Neutrophil (primary cell): ENCODE data around the gene LIMK2.
"Not testable (repeated sequence)": the region's sequence is repeated elsewhere in the genome, so short reads cannot be mapped to it uniquely, and the experiment has no call there.

ENCODE experiments used
- H3K27ac ChIP-seq: fragments of 200-600 bp; sonication (generic); 2 replicates; pipeline ENCODE4 v1.5.1; 2016; ENCODE audit warnings: mild to moderate bottlenecking, moderate library complexity
- H3K27me3 ChIP-seq: fragments of 200-600 bp; sonication (generic); 2 replicates; pipeline ENCODE4 v1.6.0; 2016; ENCODE audit warnings: mild to moderate bottlenecking
- H3K36me3 ChIP-seq: fragments of 200-600 bp; sonication (generic); 2 replicates; pipeline ENCODE4 v1.5.1; 2017
- H3K4me1 ChIP-seq, 2 experiments: fragments of 200-600 bp in 1 of 2; sonication (generic) in 1 of 2; 1 replicate in 1 of 2; 2 replicates in 1 of 2; pipeline versions ENCODE4 v1.5.1 to v1.6.1; 2013 to 2016; ENCODE audit warnings: low read depth in 1 of 2, low read length in 1 of 2, mild to moderate bottlenecking in 1 of 2, moderate library complexity in 1 of 2; ENCODE audit not compliant: control insufficient read depth in 1 of 2, insufficient read depth in 1 of 2
- H3K4me3 ChIP-seq, 2 experiments: fragments of 200-600 bp in 1 of 2; sonication (generic) in 1 of 2; 1 replicate in 1 of 2; 2 replicates in 1 of 2; pipeline ENCODE4 v1.5.1; 2013 to 2016; ENCODE audit warnings: low read depth in 1 of 2, low read length in 1 of 2, mild to moderate bottlenecking in 1 of 2, moderate library complexity in 1 of 2
- H3K9me3 ChIP-seq: fragments of 200-600 bp; sonication (generic); 2 replicates; pipeline ENCODE4 v1.5.1; 2016
- TF ChIP-seq, protein P1 (sequence below): fragments of 200-600 bp; sonication (generic); IDR thresholded peaks from 2 replicates; pipeline ENCODE4 v1.5.1; 2016; ENCODE audit warnings: antibody characterized with exemption

LIMK2 gene

DNA sequence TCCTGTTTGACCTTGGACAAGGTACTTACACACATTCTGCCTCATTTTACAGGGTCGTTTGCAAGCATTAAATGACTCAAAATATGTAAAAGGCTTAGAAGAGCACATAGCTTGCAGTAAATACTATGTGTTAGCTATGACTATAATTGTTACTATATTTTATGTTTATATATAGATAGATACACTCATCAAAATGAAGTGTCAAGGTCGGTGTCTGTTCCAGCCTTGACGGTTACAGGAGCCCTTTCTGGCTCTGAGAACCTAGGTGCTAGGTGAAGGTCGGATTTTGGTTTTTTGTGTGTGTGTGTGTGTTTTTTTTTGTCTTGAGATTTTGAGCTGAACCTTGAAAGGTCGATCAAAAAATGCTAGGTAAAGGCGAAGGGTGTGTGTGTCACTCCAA, 24.5 kb upstream of the LIMK2 start:
- Histone ChIP-seq H3K27ac (peak overlapping the region; percentile 23), H3K27me3 (no peaks in the 10 kb centered on the region), H3K4me3 (no peak overlapping the region), H3K9me3 (no peaks in the 10 kb centered on the region), H3K36me3 (peaks cover 32% of the 10 kb centered on the region), H3K4me1 (peaks cover 8% of the 10 kb centered on the region in 2 experiments)
- TF ChIP-seq, protein P1, sequence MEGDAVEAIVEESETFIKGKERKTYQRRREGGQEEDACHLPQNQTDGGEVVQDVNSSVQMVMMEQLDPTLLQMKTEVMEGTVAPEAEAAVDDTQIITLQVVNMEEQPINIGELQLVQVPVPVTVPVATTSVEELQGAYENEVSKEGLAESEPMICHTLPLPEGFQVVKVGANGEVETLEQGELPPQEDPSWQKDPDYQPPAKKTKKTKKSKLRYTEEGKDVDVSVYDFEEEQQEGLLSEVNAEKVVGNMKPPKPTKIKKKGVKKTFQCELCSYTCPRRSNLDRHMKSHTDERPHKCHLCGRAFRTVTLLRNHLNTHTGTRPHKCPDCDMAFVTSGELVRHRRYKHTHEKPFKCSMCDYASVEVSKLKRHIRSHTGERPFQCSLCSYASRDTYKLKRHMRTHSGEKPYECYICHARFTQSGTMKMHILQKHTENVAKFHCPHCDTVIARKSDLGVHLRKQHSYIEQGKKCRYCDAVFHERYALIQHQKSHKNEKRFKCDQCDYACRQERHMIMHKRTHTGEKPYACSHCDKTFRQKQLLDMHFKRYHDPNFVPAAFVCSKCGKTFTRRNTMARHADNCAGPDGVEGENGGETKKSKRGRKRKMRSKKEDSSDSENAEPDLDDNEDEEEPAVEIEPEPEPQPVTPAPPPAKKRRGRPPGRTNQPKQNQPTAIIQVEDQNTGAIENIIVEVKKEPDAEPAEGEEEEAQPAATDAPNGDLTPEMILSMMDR, result no peak

DNA sequence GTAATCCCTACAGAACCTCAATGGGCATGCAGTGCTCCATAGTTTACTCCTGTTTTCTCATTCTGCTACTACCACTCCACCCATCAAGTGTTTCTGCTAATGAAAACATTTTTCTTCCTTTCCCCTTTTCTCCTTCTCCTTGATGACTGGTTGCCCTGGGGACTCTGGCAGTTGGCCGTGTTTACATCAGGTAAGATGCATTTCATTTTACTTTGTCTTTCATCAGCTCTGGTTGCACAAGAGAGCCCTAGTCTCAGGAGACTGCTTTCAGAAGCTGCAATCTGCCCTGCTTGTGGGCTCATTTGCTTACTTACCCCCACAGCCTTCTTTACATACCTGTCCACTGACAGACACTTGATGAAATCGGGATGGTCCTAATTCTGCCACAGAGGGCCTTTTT, 19.6 kb upstream of the LIMK2 start:
- TF ChIP-seq, protein P1, result no peak
- H3K27me3 ChIP-seq, result no peaks in the 10 kb centered on the region
- H3K4me1 ChIP-seq, result peaks cover 13 to 14% of the 10 kb centered on the region in 2 experiments
- H3K27ac ChIP-seq, result peak overlapping the region; percentile 69
- H3K4me3 ChIP-seq, result no peak overlapping the region
- no peaks in the 10 kb centered on the region for H3K9me3 ChIP-seq
- peaks cover 57% of the 10 kb centered on the region for H3K36me3 ChIP-seq

DNA sequence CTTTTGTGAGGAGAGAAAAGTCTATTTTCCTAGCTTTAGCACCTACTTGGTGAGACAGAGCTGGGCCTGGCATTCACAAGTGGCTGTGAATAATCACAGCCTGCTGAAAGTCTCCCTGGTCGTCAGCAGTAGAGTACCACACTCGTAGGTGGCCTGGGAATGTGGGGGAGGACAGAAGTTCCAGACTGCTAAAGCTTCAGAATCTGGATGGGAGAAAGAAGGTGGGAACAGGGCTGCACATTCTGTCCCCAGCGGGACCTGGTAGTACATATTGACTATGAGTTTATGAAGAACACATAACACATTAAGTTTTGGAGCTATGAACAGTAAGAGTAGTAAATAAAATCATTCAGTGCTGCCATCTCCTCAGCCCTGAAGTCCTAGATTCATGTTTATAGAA, 19.0 kb upstream of the LIMK2 start:
- H3K9me3 ChIP-seq, result no peaks in the 10 kb centered on the region
- H3K27ac ChIP-seq, result peak overlapping the region; percentile 69
- TF ChIP-seq, protein P1, result no peak
- H3K4me3 ChIP-seq, result no peak overlapping the region
- H3K4me1 ChIP-seq, result peaks cover 13 to 14% of the 10 kb centered on the region in 2 experiments
- peaks cover 58% of the 10 kb centered on the region for H3K36me3 ChIP-seq
- H3K27me3 ChIP-seq, result no peaks in the 10 kb centered on the region

DNA sequence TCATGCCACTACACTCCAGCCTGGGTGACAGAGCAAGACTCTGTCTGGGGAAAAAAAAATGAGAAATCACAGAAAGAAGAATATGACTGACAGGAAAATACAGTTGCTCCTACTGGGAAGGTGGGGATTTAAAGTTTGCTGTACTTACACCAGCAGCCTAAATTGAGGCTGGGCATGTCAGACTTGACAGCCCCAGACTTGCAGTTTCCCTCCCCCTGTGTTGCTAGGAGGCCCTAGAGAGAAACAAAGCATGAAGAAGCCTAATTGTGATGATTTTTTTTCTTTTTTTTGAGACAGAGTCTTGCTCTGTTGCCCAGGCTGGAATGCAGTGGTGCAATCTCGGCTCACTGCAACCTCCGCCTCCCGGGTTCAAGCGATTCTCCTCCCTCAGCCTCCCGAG, 17.4 kb upstream of the LIMK2 start:
- H3K27me3 ChIP-seq, H3K9me3 ChIP-seq, H3K4me3 ChIP-seq, H3K27ac ChIP-seq: not testable (repeated sequence)
- Histone ChIP-seq H3K4me1 (peaks cover 13 to 14% of the 10 kb centered on the region in 2 experiments), H3K36me3 (peaks cover 59% of the 10 kb centered on the region)

DNA sequence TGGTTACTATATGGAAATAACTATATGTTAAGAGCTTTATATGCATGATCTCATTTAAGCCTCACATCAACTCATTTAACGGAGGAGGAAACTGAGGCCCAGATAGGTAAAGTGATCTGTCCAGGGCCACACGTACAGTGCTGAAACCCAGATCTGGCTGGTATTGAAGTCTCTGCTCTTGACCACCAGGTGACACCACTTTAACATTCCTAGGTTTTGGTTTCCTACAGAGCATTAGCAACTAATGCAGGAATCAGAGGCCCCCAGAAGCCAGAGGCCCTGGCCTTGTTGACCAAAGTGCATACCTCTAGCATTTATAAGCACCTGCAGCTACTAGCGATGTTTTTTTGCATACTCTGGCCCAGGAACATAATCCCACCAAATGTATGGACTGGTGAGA, 12.9 kb upstream of the LIMK2 start:
- TF ChIP-seq, protein P1, result no peak
- Histone ChIP-seq H3K4me1 (peaks cover 1 to 9% of the 10 kb centered on the region in 2 experiments), H3K27me3 (no peaks in the 10 kb centered on the region), H3K9me3 (no peaks in the 10 kb centered on the region), H3K27ac (no peak overlapping the region), H3K4me3 (no peak overlapping the region), H3K36me3 (peaks cover 67% of the 10 kb centered on the region)

DNA sequence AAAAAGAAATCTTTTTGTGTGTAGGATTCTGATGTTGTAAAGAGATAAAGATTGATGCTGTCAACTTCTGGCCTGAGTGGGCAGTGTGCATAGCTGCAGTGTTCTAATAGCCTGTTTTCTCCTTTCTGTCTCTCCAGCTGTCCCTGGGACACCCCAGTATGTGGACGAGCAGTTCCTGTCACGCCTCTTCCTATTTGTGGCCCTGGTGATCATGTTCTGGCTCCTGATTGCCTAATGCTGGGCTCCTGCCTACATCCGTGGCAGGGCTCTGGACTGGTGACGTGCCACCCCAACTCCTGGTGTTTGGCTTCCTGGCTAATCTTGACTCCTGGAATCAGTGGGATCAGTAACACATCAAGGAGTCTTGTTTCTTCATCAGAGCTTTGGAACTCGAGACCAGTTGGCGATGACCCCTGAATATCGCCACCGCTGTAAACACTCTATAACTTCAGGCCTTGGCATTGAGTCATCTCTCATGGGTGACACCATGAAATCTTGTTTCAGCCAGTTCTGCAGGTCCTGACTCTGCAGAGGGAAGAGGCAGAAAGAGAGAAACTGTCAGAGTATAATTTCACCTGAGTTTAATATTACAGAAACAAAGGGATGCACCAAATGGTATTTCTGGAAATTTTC, 7.6 kb upstream of the LIMK2 start:
- peaks cover 54% of the 10 kb centered on the region for H3K36me3 ChIP-seq
- not testable (repeated sequence) for H3K27me3 ChIP-seq, H3K4me3 ChIP-seq, H3K9me3 ChIP-seq
- H3K27ac ChIP-seq, result peak overlapping the region; percentile 47
- peaks cover 6 to 13% of the 10 kb centered on the region in 2 experiments for H3K4me1 ChIP-seq

DNA sequence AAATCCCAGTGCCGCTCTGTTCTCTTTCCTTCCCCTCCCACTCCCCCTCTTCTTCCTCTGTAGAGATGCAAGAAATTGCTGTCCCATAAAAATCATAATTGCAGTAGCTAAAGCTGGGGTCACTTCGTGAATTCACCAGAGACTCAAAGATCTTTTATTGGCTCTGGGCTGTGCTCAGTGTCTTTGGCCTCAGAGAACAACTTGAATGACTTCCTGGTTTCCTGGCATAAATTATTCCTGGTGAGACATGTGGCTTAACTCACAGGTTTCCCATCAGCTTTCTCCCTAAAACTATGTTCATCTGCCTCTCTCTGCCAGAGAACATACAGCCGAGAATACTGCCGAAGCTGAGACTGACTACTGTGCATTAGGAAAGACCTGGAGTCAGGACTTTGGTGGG, 7.0 kb upstream of the LIMK2 start:
- H3K36me3 ChIP-seq, result peaks cover 52% of the 10 kb centered on the region

DNA sequence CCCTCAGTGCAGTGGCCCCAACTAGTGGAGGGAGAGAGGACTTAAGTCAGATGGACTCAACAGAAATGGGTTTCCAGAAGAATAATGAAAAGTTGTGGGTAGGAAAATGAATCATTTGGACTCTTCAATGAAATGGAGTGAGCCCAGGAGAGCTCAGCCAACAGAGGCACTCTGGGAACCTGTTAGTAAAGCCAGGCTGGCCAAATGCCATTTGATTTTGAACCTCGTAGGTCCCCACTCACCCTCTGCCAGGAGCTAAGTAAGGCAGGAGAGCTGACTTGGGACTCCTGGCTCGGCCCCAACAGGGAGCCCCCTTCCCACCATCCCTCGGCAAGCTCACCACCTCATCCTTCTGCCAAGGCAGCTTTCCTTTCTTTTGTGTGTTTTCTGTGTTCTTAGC, 5.6 kb upstream of the LIMK2 start:
- not testable (repeated sequence) for H3K27ac ChIP-seq, H3K4me3 ChIP-seq, H3K27me3 ChIP-seq, H3K9me3 ChIP-seq
- Histone ChIP-seq H3K36me3 (peaks cover 45% of the 10 kb centered on the region), H3K4me1 (peaks cover 21 to 26% of the 10 kb centered on the region in 2 experiments)

More for the DNA sequence above, 7.0 kb upstream of the LIMK2 start:
- not testable (repeated sequence) for H3K27me3 ChIP-seq, H3K27ac ChIP-seq, H3K9me3 ChIP-seq, H3K4me3 ChIP-seq
- peaks cover 7 to 13% of the 10 kb centered on the region in 2 experiments for H3K4me1 ChIP-seq
